GM19372 (cell line): ENCODE results near the gene MEIS2.

Source experiments
- ATAC-seq: cut with Tn5 transposase; IDR thresholded peaks from one replicate; pipeline ENCODE4 v1.9.1; 2021; ENCODE audit warnings: mild to moderate bottlenecking, low read depth, moderate library complexity; ENCODE audit not compliant: unreplicated experiment

Gene MEIS2

GRCh38 chr15:36978126-36978525, 122.2 kb downstream of the MEIS2 start:
- ATAC-seq = no peak

- ATAC-seq = no peak
Observed at GRCh38 chr15:36977659-36978058, 122.7 kb downstream of the MEIS2 start.

- ATAC-seq = no peak
Observed at GRCh38 chr15:36972704-36973103, 127.6 kb downstream of the MEIS2 start.

- no peak for ATAC-seq
Observed at GRCh38 chr15:36970522-36970921, 129.8 kb downstream of the MEIS2 start.

GRCh38 chr15:36967929-36968328, 132.4 kb downstream of the MEIS2 start:
- ATAC-seq = no peak

- no peak for ATAC-seq
Observed at GRCh38 chr15:36966708-36967107, 133.6 kb downstream of the MEIS2 start.

- ATAC-seq = no peak
Observed at GRCh38 chr15:36965570-36966342, 134.6 kb downstream of the MEIS2 start.

GRCh38 chr15:36964626-36965025, 135.7 kb downstream of the MEIS2 start:
- ATAC-seq = no peak

GRCh38 chr15:36961956-36962355, 138.4 kb downstream of the MEIS2 start:
- no peak for ATAC-seq

GRCh38 chr15:36960947-36961227, 139.5 kb downstream of the MEIS2 start:
- ATAC-seq = no peak

GRCh38 chr15:36960179-36960946, 140.0 kb downstream of the MEIS2 start:
- no peak for ATAC-seq

GRCh38 chr15:36959746-36960145, 140.6 kb downstream of the MEIS2 start:
- no peak for ATAC-seq

GRCh38 chr15:36958606-36959005, 141.7 kb downstream of the MEIS2 start:
- ATAC-seq = no peak

GRCh38 chr15:36954486-36954885, 145.9 kb downstream of the MEIS2 start:
- ATAC-seq = no peak

GRCh38 chr15:36953346-36953745, 147.0 kb downstream of the MEIS2 start:
- ATAC-seq = no peak

GRCh38 chr15:36951731-36952247, 148.6 kb downstream of the MEIS2 start:
- ATAC-seq = no peak

- ATAC-seq = no peak
Observed at GRCh38 chr15:36950371-36950770, 150.0 kb downstream of the MEIS2 start.

- ATAC-seq = no peak
Observed at GRCh38 chr15:36948982-36949381, 151.4 kb downstream of the MEIS2 start.

- ATAC-seq = no peak
Observed at GRCh38 chr15:36947035-36947719, 153.2 kb downstream of the MEIS2 start.

- no peak for ATAC-seq
Observed at GRCh38 chr15:36944442-36944841, 155.9 kb downstream of the MEIS2 start.
